Measurements from ENCODE around the gene GFOD1. TPM values are rescaled to one million over a fixed set of nuclear protein-coding genes. Genes with fewer than 3 reads are reported as not detected.

Gene GFOD1
- total RNA-seq, 1 donor from 2014 or later = 20.2 TPM

- no peaks in the 10 kb centered on the region for H3K9me3 ChIP-seq
- TF ChIP-seq CTCF (IDR thresholded peaks at IDR 0.05) = no peak
- H3K36me3 ChIP-seq = no peaks in the 10 kb centered on the region
- peaks cover 14% of the 10 kb centered on the region for H3K4me1 ChIP-seq
- no peak overlapping the region for H3K4me3 ChIP-seq
- intact Hi-C loops (cut with DNase I) = no loop called here
- H3K27ac ChIP-seq = no peak overlapping the region
- ATAC-seq (no peak), DNase-seq (no peak)
- no peaks in the 10 kb centered on the region for H3K27me3 ChIP-seq (ENCODE audit: low read depth)
These were observed 5.7 kb upstream of the GFOD1 start for GRCh38 chr6:13493147-13493546.

- ATAC-seq (no peak), DNase-seq (no peak)
- no peaks in the 10 kb centered on the region for H3K27me3 ChIP-seq (ENCODE audit: low read depth)
- H3K27ac ChIP-seq = no peak overlapping the region
- intact Hi-C loops (cut with DNase I) = no loop called here
- H3K4me3 ChIP-seq = no peak overlapping the region
- H3K4me1 ChIP-seq = peaks cover 17% of the 10 kb centered on the region
- H3K36me3 ChIP-seq = no peaks in the 10 kb centered on the region
- no peaks in the 10 kb centered on the region for H3K9me3 ChIP-seq
- no peak for TF ChIP-seq CTCF (IDR thresholded peaks at IDR 0.05)
These were observed 5.0 kb upstream of the GFOD1 start for GRCh38 chr6:13492357-13492756.

- TF ChIP-seq CTCF (IDR thresholded peaks at IDR 0.05) = no peak
- DNase-seq (no peak), ATAC-seq (no peak)
- Histone ChIP-seq H3K27me3 (ENCODE audit: low read depth) (no peaks in the 10 kb centered on the region), H3K9me3 (no peaks in the 10 kb centered on the region), H3K4me1 (peaks cover 13% of the 10 kb centered on the region), H3K36me3 (no peaks in the 10 kb centered on the region), H3K4me3 (no peak overlapping the region), H3K27ac (no peak overlapping the region)
- intact Hi-C loops (cut with DNase I) = no loop called here
These were observed 4.1 kb upstream of the GFOD1 start for GRCh38 chr6:13491538-13491937.

- Histone ChIP-seq H3K4me3 (no peak overlapping the region), H3K4me1 (peaks cover 15% of the 10 kb centered on the region), H3K36me3 (no peaks in the 10 kb centered on the region), H3K9me3 (no peaks in the 10 kb centered on the region), H3K27me3 (ENCODE audit: low read depth) (no peaks in the 10 kb centered on the region), H3K27ac (no peak overlapping the region)
- ATAC-seq (no peak), DNase-seq (no peak)
- intact Hi-C loops (cut with DNase I) = no loop called here
- no peak for TF ChIP-seq CTCF (IDR thresholded peaks at IDR 0.05)
These were observed 3.0 kb upstream of the GFOD1 start for GRCh38 chr6:13490402-13490801.

- Histone ChIP-seq H3K4me1 (peaks cover 28% of the 10 kb centered on the region), H3K27ac (no peak overlapping the region), H3K9me3 (no peaks in the 10 kb centered on the region), H3K27me3 (ENCODE audit: low read depth) (no peaks in the 10 kb centered on the region), H3K4me3 (no peak overlapping the region), H3K36me3 (no peaks in the 10 kb centered on the region)
- intact Hi-C loops (cut with DNase I) = no loop called here
- ATAC-seq (no peak), DNase-seq (no peak)
- TF ChIP-seq CTCF (IDR thresholded peaks at IDR 0.05) = no peak
These were observed 1.5 kb upstream of the GFOD1 start for GRCh38 chr6:13488896-13489237.

Data from lower lobe of right lung (tissue), 2 donors.